DND-41 (cell line): Measurements from ENCODE around the gene PHC2.

ENCODE experiments used
- CTCF ChIP-seq: IDR thresholded peaks from 2 replicates; pipeline ENCODE4 v1.5.1; 2012; ENCODE audit warnings: borderline replicate concordance, low read length, moderate library complexity, mild to moderate bottlenecking; ENCODE audit not compliant: poor library complexity, severe bottlenecking; ENCODE audit errors: extremely low read depth
- EZH2 ChIP-seq: IDR thresholded peaks from 3 replicates; pipeline ENCODE4 v1.6.1; 2012; ENCODE audit warnings: borderline replicate concordance, low read depth, mild to moderate bottlenecking, moderate library complexity, low read length, inconsistent platforms; ENCODE audit not compliant: severe bottlenecking

GRCh38 chr1:33466159-33466558 lies 35.3 kb upstream of the PHC2 start:
- TF ChIP-seq EZH2 (no peak), CTCF (no peak)
